Trophoblast cell (in vitro differentiated cells and primary cell): ENCODE data around the gene SDR9C7.

Source experiments
- DNase-seq, 2 donors: peaks; one replicate each; pipeline ENCODE4 v3.0.0-alpha.2; 2016
- H2AFZ ChIP-seq: 2 replicates; pipeline ENCODE4 v1.6.1; 2013; ENCODE audit warnings: low read length, moderate library complexity, mild to moderate bottlenecking; ENCODE audit not compliant: insufficient read depth, poor library complexity
- H2AK5ac ChIP-seq: 2 replicates; pipeline ENCODE4 v1.6.1; 2013; ENCODE audit warnings: mild to moderate bottlenecking, low read length
- H2BK120ac ChIP-seq: 2 replicates; pipeline ENCODE4 v1.6.1; 2013; ENCODE audit warnings: low read length, mild to moderate bottlenecking, moderate library complexity; ENCODE audit not compliant: insufficient read depth, poor library complexity
- H2BK12ac ChIP-seq: 2 replicates; pipeline ENCODE4 v1.6.1; 2013; ENCODE audit warnings: mild to moderate bottlenecking, low read length, moderate library complexity
- H2BK5ac ChIP-seq: 2 replicates; pipeline ENCODE4 v1.6.1; 2013; ENCODE audit warnings: low read length, low read depth, moderate library complexity, mild to moderate bottlenecking; ENCODE audit not compliant: poor library complexity
- H3K14ac ChIP-seq: 2 replicates; pipeline ENCODE4 v1.6.1; 2013; ENCODE audit warnings: mild to moderate bottlenecking, low read length
- H3K18ac ChIP-seq: 2 replicates; pipeline ENCODE4 v1.6.1; 2013; ENCODE audit warnings: mild to moderate bottlenecking, low read length
- H3K23ac ChIP-seq: 2 replicates; pipeline ENCODE4 v1.6.1; 2013; ENCODE audit warnings: low read length
- H3K27ac ChIP-seq: 2 replicates; pipeline ENCODE4 v1.5.1; 2013; ENCODE audit warnings: low read depth, mild to moderate bottlenecking, inconsistent platforms, low read length, moderate library complexity
- H3K27me3 ChIP-seq: 2 replicates; pipeline ENCODE4 v1.6.1; 2013; ENCODE audit warnings: inconsistent platforms, mild to moderate bottlenecking, low read length, moderate library complexity; ENCODE audit not compliant: insufficient read depth
- H3K36me3 ChIP-seq, 2 experiments: 1 replicate in 1 of 2; 2 replicates in 1 of 2; pipeline ENCODE4 v1.6.1; 2013; ENCODE audit warnings: low read length in 2 of 2, mild to moderate bottlenecking in 2 of 2, moderate library complexity in 1 of 2; ENCODE audit not compliant: insufficient read depth in 2 of 2, control insufficient read depth in 1 of 2
- H3K4ac ChIP-seq: 2 replicates; pipeline ENCODE4 v1.6.1; 2013; ENCODE audit warnings: low read depth, mild to moderate bottlenecking, low read length, moderate library complexity
- H3K4me1 ChIP-seq, 2 experiments: 1 replicate in 1 of 2; 2 replicates in 1 of 2; pipeline ENCODE4 v1.6.1; 2013; ENCODE audit warnings: low read length in 2 of 2, mild to moderate bottlenecking in 2 of 2, moderate library complexity in 1 of 2; ENCODE audit not compliant: insufficient read depth in 2 of 2, control insufficient read depth in 1 of 2
- H3K4me2 ChIP-seq: 2 replicates; pipeline ENCODE4 v1.6.1; 2013; ENCODE audit warnings: inconsistent platforms, mild to moderate bottlenecking, low read length, moderate library complexity
- H3K4me3 ChIP-seq: 2 replicates; pipeline ENCODE4 v1.5.1; 2013; ENCODE audit warnings: mild to moderate bottlenecking, low read depth, low read length, inconsistent platforms
- H3K79me1 ChIP-seq: one replicate; pipeline ENCODE4 v1.6.1; 2013; ENCODE audit warnings: low read length
- H3K79me2 ChIP-seq: 2 replicates; pipeline ENCODE4 v1.6.1; 2013; ENCODE audit warnings: low read length, mild to moderate bottlenecking; ENCODE audit not compliant: control insufficient read depth, insufficient read depth, poor library complexity
- H3K9ac ChIP-seq: 2 replicates; pipeline ENCODE4 v1.6.1; 2013; ENCODE audit warnings: mild to moderate bottlenecking, low read length
- H3K9me3 ChIP-seq: 2 replicates; pipeline ENCODE4 v1.6.1; 2013; ENCODE audit warnings: low read depth, mild to moderate bottlenecking, control low read depth, inconsistent platforms, low read length; ENCODE audit not compliant: insufficient read depth
- H4K12ac ChIP-seq: 2 replicates; pipeline ENCODE4 v1.6.1; 2013; ENCODE audit warnings: low read depth, mild to moderate bottlenecking, low read length, moderate library complexity
- H4K8ac ChIP-seq: 2 replicates; pipeline ENCODE4 v1.6.1; 2013; ENCODE audit warnings: low read depth, mild to moderate bottlenecking, low read length, moderate library complexity
- H4K91ac ChIP-seq: one replicate; pipeline ENCODE4 v1.6.1; 2013; ENCODE audit warnings: low read depth, mild to moderate bottlenecking, low read length, moderate library complexity
- WGBS: extraction: QIAGEN DNeasy Blood & Tissue Kit; methylation state at CpG from one replicate; pipeline ENCODE4 v1.1.7; 2013; ENCODE audit warnings: missing lambda C conversion rate; ENCODE audit not compliant: insufficient read length, insufficient coverage; ENCODE audit errors: extremely low coverage; 5-methylcytosine and 5-hydroxymethylcytosine counted together

The SDR9C7 gene

DNA sequence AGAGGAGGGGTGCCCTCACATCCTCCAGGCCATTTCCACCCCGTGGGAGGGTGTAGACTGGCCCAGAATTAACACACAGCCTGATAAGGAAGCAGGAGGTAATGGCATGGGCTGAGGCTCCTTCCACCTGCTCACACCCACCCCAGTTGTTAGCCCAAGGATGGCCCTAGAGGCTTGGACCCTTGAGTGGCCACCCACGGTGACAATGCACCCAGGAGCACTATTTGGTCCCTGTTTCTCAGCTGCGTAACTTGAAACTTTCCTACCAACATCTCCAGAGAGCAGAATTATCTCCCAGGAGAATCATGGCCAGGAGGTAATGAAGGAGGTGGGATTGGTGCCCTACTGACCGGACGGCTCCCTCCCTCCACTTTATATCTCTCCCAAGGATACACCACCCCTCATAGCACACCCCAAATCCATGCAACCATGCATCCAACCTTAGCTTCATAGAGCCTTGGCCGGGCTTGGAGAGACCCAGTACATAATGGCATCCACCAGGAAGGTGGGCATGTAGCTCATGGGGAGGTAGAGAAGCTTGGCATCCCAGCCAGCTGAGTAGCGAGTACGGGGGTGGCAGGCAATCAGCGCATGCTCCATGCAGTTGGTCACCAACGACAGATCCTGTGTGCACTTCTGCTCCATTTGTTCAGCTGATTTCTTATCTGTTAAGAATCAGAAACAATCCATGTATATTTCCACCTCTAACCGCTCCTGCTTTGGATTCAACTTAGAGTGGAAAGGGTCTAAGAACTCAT is 17.6 kb upstream of the SDR9C7 start:
- Histone ChIP-seq H2BK12ac (no peak overlapping the region), H4K12ac (no peak overlapping the region), H3K9me3 (peaks cover 8% of the 10 kb centered on the region), H3K79me1 (no peaks in the 10 kb centered on the region), H2BK5ac (no peak overlapping the region), H3K27me3 (no peaks in the 10 kb centered on the region), H4K8ac (no peak overlapping the region), H3K9ac (no peak overlapping the region), H3K14ac (no peak overlapping the region), H2AK5ac (no peak overlapping the region), H2AFZ (no peak overlapping the region), H3K4me2 (no peak overlapping the region), H3K23ac (no peak overlapping the region), H3K36me3 (no peaks in the 10 kb centered on the region), H3K18ac (no peak overlapping the region), H4K91ac (no peak overlapping the region), H3K4ac (no peak overlapping the region), H3K4me1 (no peaks in the 10 kb centered on the region), H2BK120ac (no peak overlapping the region), H3K4me3 (no peak overlapping the region), H3K79me2 (no peaks in the 10 kb centered on the region), H3K27ac (no peak overlapping the region)
- no CpG with 5 or more reads among the region's 11 CpGs for WGBS
- DNase-seq = no peak

DNA sequence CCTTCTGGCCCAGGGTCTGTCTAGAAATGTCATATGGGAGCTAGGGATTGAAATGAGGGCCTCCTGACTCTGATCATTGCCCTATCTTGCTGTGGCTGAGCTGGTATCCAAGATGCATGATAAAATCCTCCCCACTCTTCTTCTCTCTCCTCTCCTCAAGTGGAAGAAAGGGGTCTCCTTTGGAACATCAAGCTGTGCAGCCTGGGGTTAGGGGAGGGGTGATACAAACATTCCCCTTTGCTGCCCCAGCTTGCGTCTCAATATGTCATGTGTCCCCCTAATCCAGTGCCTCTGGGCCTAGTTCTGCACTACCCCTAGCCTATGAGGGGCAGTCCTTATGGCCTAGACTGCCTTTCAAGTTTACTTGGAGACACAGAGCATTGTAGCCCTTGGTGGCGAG is 14.7 kb upstream of the SDR9C7 start:
- Histone ChIP-seq H2AK5ac (no peak overlapping the region), H4K12ac (no peak overlapping the region), H3K4me2 (no peak overlapping the region), H3K79me2 (no peaks in the 10 kb centered on the region), H2BK5ac (no peak overlapping the region), H2BK12ac (no peak overlapping the region), H3K4ac (no peak overlapping the region), H3K9ac (no peak overlapping the region), H3K23ac (no peak overlapping the region), H3K4me1 (no peaks in the 10 kb centered on the region), H3K36me3 (no peaks in the 10 kb centered on the region), H3K4me3 (no peak overlapping the region), H3K9me3 (peaks cover 3% of the 10 kb centered on the region), H2AFZ (no peak overlapping the region), H3K14ac (no peak overlapping the region), H4K91ac (no peak overlapping the region), H4K8ac (no peak overlapping the region), H3K18ac (no peak overlapping the region), H3K79me1 (no peaks in the 10 kb centered on the region), H3K27me3 (no peaks in the 10 kb centered on the region), H3K27ac (no peak overlapping the region), H2BK120ac (no peak overlapping the region)
- no peak for DNase-seq
- WGBS = no CpG with 5 or more reads among the region's 2 CpGs

DNA sequence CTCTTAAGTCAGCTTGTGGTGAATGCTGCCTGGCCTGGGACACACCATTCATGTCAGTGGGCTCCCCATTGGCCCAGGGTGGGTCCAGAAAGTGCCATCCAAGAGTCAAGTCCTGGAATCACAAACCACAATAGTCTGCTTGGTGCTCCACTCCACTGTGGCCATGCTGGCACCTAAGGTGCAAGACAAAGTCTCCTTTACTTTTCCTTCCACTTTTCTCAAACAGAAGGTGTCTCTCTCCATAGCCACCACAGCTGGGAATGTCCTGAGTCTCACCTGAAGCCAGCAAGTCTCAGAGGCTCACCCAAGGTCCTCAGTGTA is 14.2 kb upstream of the SDR9C7 start:
- Histone ChIP-seq H3K36me3 (no peaks in the 10 kb centered on the region), H3K9ac (no peak overlapping the region), H3K4ac (no peak overlapping the region), H2BK120ac (no peak overlapping the region), H3K4me1 (no peaks in the 10 kb centered on the region), H3K4me3 (no peak overlapping the region), H3K79me1 (no peaks in the 10 kb centered on the region), H3K14ac (no peak overlapping the region), H3K9me3 (peaks cover 4% of the 10 kb centered on the region), H2AFZ (no peak overlapping the region), H4K8ac (no peak overlapping the region), H2AK5ac (no peak overlapping the region), H4K91ac (no peak overlapping the region), H3K27me3 (no peaks in the 10 kb centered on the region), H3K79me2 (no peaks in the 10 kb centered on the region), H3K27ac (no peak overlapping the region), H3K4me2 (no peak overlapping the region), H2BK12ac (no peak overlapping the region), H4K12ac (no peak overlapping the region), H3K18ac (no peak overlapping the region), H3K23ac (no peak overlapping the region), H2BK5ac (no peak overlapping the region)
- DNase-seq = no peak

DNA sequence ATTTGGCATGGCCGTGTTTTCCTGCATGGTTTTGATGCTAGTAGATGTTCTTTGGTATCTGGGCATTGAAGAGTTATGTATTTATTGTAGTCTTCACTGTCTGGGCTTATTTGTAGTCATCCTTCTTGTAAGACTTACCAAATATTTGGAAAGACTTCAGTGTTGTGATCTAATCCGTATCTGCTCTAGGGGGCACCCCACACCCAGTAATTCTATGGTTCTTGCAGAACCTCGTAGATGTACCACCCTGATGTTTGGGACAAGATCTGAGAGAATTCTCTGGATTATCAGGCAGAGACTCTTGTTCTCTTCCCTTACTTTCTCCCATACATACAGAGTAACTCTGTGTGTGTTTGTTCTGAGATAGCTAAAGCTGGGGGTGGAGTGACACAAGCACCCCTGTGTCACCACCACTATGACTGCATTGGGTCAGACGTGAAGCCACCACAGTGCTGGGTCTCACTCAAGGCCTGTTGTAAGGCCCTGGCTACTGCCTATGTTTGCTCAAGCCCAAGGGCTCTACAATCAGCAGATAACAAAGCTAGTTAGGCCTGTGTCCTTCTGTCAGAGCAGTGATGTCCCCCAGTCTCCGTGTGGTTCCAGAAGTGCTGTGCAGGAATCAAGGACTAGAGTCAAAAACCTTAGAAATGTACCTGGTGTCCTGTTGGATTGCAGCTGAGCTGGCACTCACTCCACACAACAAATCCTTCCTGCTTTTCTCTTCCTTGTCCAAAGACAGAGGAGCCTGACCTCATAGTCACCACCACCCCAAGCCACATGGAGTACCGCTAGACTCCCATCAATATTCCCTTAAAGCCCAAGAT is 13.6 kb upstream of the SDR9C7 start:
- no peak overlapping the region for H3K4me3 ChIP-seq
- peaks cover 9% of the 10 kb centered on the region for H3K9me3 ChIP-seq
- no peak overlapping the region for H2AK5ac ChIP-seq
- H4K91ac ChIP-seq = no peak overlapping the region
- WGBS = no CpG with 5 or more reads among the region's 6 CpGs
- no peaks in the 10 kb centered on the region for H3K36me3 ChIP-seq
- no peak overlapping the region for H4K12ac ChIP-seq
- H3K79me1 ChIP-seq = no peaks in the 10 kb centered on the region
- no peak overlapping the region for H3K9ac ChIP-seq
- no peaks in the 10 kb centered on the region for H3K79me2 ChIP-seq
- no peaks in the 10 kb centered on the region for H3K27me3 ChIP-seq
- H3K18ac ChIP-seq = no peak overlapping the region
- H3K4ac ChIP-seq = no peak overlapping the region
- H3K4me2 ChIP-seq = no peak overlapping the region
- no peak overlapping the region for H2BK5ac ChIP-seq
- H3K23ac ChIP-seq = no peak overlapping the region
- H2AFZ ChIP-seq = no peak overlapping the region
- no peak for DNase-seq
- no peak overlapping the region for H4K8ac ChIP-seq
- H3K27ac ChIP-seq = no peak overlapping the region
- H2BK120ac ChIP-seq = no peak overlapping the region
- H2BK12ac ChIP-seq = no peak overlapping the region
- H3K14ac ChIP-seq = no peak overlapping the region
- H3K4me1 ChIP-seq = no peaks in the 10 kb centered on the region
